IMR-90 (cell line): Measurements from ENCODE around the gene PIGA. TPM values are rescaled to one million over a fixed set of nuclear protein-coding genes. Genes with fewer than 3 reads are reported as not detected.

ENCODE experiments used
- ATAC-seq: fragments of 200-7000 bp; cut with Tn5 transposase; 2 replicates; pipeline ENCODE4 v1.9.1; 2020; ENCODE audit warnings: low read depth, mild to moderate bottlenecking, moderate library complexity
- BruUV-seq: library from RNA; stranded (reverse); fragments of 400-500 nt; replicated peaks from 2 replicates; lab custom pipeline; 2021; lab: Mats Ljungman, UMichigan
- CTCF ChIA-PET: fragments of 300-600 bp; formaldehyde crosslinking; extraction: SDS; loops from one replicate; lab custom pipeline; 2021; ENCODE audit warnings: antibody characterized with exemption; lab: Yijun Ruan, JAX
- POLR2A ChIA-PET: fragments of 300-600 bp; sonication (Branson Sonifier 250); formaldehyde crosslinking; loops from one replicate; lab custom pipeline; 2022; ENCODE audit warnings: antibody characterized with exemption; ENCODE audit not compliant: unreplicated experiment; lab: Charles Lee
- DNase-seq: peaks from one replicate; pipeline ENCODE4 v3.0.0; 2013
- H2AFZ ChIP-seq: replicated peaks from 2 replicates; pipeline ENCODE3; 2013; ENCODE audit warnings: low read length, mild to moderate bottlenecking; ENCODE audit not compliant: poor library complexity
- H2AK5ac ChIP-seq: 2 replicates; pipeline ENCODE4 v1.6.1; 2013; ENCODE audit warnings: low read depth, low read length, inconsistent platforms
- H2AK9ac ChIP-seq: replicated peaks from 2 replicates; pipeline ENCODE3; 2013; ENCODE audit warnings: mild to moderate bottlenecking, low read depth, low read length, moderate library complexity; ENCODE audit not compliant: poor library complexity
- H2BK120ac ChIP-seq: 2 replicates; pipeline ENCODE4 v1.6.1; 2013; ENCODE audit warnings: low read depth, low read length, inconsistent platforms
- H2BK15ac ChIP-seq: 3 replicates; pipeline ENCODE4 v1.6.1; 2013; ENCODE audit warnings: low read depth, low read length, inconsistent platforms
- H2BK20ac ChIP-seq: 2 replicates; pipeline ENCODE4 v1.6.1; 2013; ENCODE audit warnings: low read depth, mild to moderate bottlenecking, inconsistent platforms, low read length, moderate library complexity
- H2BK5ac ChIP-seq: 2 replicates; pipeline ENCODE4 v1.6.1; 2013; ENCODE audit warnings: mild to moderate bottlenecking, low read depth, low read length, inconsistent platforms; ENCODE audit not compliant: poor library complexity, severe bottlenecking
- H3K14ac ChIP-seq: replicated peaks from 2 replicates; pipeline ENCODE4 v1.6.1; 2013; ENCODE audit warnings: low read depth, low read length, inconsistent platforms
- H3K18ac ChIP-seq: 2 replicates; pipeline ENCODE4 v1.6.1; 2013; ENCODE audit warnings: low read depth, low read length, control low read depth
- H3K23ac ChIP-seq: 2 replicates; pipeline ENCODE4 v1.6.1; 2013; ENCODE audit warnings: low read depth, low read length, inconsistent platforms
- H3K27ac ChIP-seq: 2 replicates; pipeline ENCODE4 v1.5.1; 2013; ENCODE audit warnings: mild to moderate bottlenecking, control low read depth, low read length; ENCODE audit not compliant: insufficient read depth
- H3K27me3 ChIP-seq: 2 replicates; pipeline ENCODE4 v1.6.1; 2013; ENCODE audit warnings: low read length; ENCODE audit not compliant: control insufficient read depth, insufficient read depth
- H3K36me3 ChIP-seq: 2 replicates; pipeline ENCODE4 v1.6.1; 2013; ENCODE audit warnings: low read length, mixed read lengths; ENCODE audit not compliant: control insufficient read depth, insufficient read depth
- H3K4ac ChIP-seq: 2 replicates; pipeline ENCODE4 v1.6.1; 2013; ENCODE audit warnings: low read depth, low read length, inconsistent platforms
- H3K4me1 ChIP-seq: 2 replicates; pipeline ENCODE4 v1.6.1; 2013; ENCODE audit warnings: low read length, mixed read lengths; ENCODE audit not compliant: control insufficient read depth, insufficient read depth
- H3K4me2 ChIP-seq: 2 replicates; pipeline ENCODE4 v1.6.1; 2013; ENCODE audit warnings: low read depth, mild to moderate bottlenecking, control low read depth, low read length, moderate library complexity
- H3K4me3 ChIP-seq: 2 replicates; pipeline ENCODE4 v1.5.1; 2013; ENCODE audit warnings: low read depth, mild to moderate bottlenecking, control low read depth, low read length, moderate library complexity; ENCODE audit not compliant: insufficient read depth
- H3K56ac ChIP-seq: 2 replicates; pipeline ENCODE4 v1.6.1; 2013; ENCODE audit warnings: low read length, inconsistent platforms; ENCODE audit not compliant: insufficient read depth; ENCODE audit errors: extremely low read depth
- H3K79me1 ChIP-seq, 2 experiments: 2 replicates each; pipeline ENCODE4 v1.6.1; 2013; ENCODE audit warnings: low read length in 2 of 2, inconsistent platforms in 1 of 2, low read depth in 1 of 2
- H3K9ac ChIP-seq: 2 replicates; pipeline ENCODE4 v1.6.1; 2013; ENCODE audit warnings: low read depth, low read length, control low read depth
- H3K9me1 ChIP-seq: 2 replicates; pipeline ENCODE4 v1.6.1; 2013; ENCODE audit warnings: low read length, inconsistent platforms; ENCODE audit not compliant: insufficient read depth
- H3K9me3 ChIP-seq: 2 replicates; pipeline ENCODE4 v1.6.1; 2013; ENCODE audit warnings: low read length; ENCODE audit not compliant: control insufficient read depth, insufficient read depth
- H4K20me1 ChIP-seq: 2 replicates; pipeline ENCODE4 v1.6.1; 2013; ENCODE audit warnings: low read length, inconsistent platforms; ENCODE audit not compliant: insufficient read depth
- H4K5ac ChIP-seq: 2 replicates; pipeline ENCODE4 v1.6.1; 2013; ENCODE audit warnings: mild to moderate bottlenecking, low read depth, low read length, control low read depth
- H4K8ac ChIP-seq, 2 experiments: 2 replicates each; pipeline ENCODE4 v1.6.1; 2013; ENCODE audit warnings: low read depth in 2 of 2, low read length in 2 of 2, control low read depth in 1 of 2, inconsistent platforms in 1 of 2
- H4K91ac ChIP-seq: 2 replicates; pipeline ENCODE4 v1.6.1; 2013; ENCODE audit warnings: low read depth, low read length, inconsistent platforms; ENCODE audit not compliant: insufficient read depth
- BHLHE40 ChIP-seq: fragments of 150-350 bp; IDR thresholded peaks from 2 replicates; pipeline ENCODE4 v1.6.1; 2016; ENCODE audit warnings: mild to moderate bottlenecking, low read depth, low read length
- CEBPB ChIP-seq: IDR thresholded peaks from 2 replicates; pipeline ENCODE4 v1.6.1; 2012; ENCODE audit warnings: low read depth, low read length, improper control_type of control experiment
- CHD1 ChIP-seq: IDR thresholded peaks from 2 replicates; pipeline ENCODE4 v1.6.1; 2012; ENCODE audit warnings: low read depth, low read length, improper control_type of control experiment
- CTCF ChIP-seq: conservative IDR thresholded peaks from 2 replicates; pipeline ENCODE4 v1.5.1; 2012; ENCODE audit warnings: mild to moderate bottlenecking, low read depth, low read length, improper control_type of control experiment
- MAZ ChIP-seq: IDR thresholded peaks from 2 replicates; pipeline ENCODE4 v1.6.1; 2012; ENCODE audit warnings: low read depth, mild to moderate bottlenecking, low read length, improper control_type of control experiment, moderate library complexity, borderline replicate concordance
- POLR2A ChIP-seq: IDR thresholded peaks from 2 replicates; pipeline ENCODE4 v1.6.1; 2012; ENCODE audit warnings: mild to moderate bottlenecking, low read depth, low read length
- RAD21 ChIP-seq: IDR thresholded peaks from 2 replicates; pipeline ENCODE4 v1.6.1; 2012; ENCODE audit warnings: low read length, improper control_type of control experiment
- RCOR1 ChIP-seq: IDR thresholded peaks from 2 replicates; pipeline ENCODE4 v1.6.1; 2012; ENCODE audit warnings: mild to moderate bottlenecking, low read length, improper control_type of control experiment; ENCODE audit not compliant: insufficient replicate concordance
- RFX5 ChIP-seq: IDR thresholded peaks from 2 replicates; pipeline ENCODE4 v1.8.0; 2012; ENCODE audit warnings: low read depth, mild to moderate bottlenecking, low read length, moderate library complexity
- SMC3 ChIP-seq: fragments of 150-350 bp; IDR thresholded peaks from 2 replicates; pipeline ENCODE4 v1.6.1; 2016; ENCODE audit warnings: low read depth, mild to moderate bottlenecking, antibody characterized with exemption, low read length, moderate library complexity
- whole genome bisulfite sequencing, 2 experiments: methylation state at CpG; one replicate each; pipeline versions ENCODE4 v1.1.5 to v1.1.7; 2013; ENCODE audit warnings: missing lambda C conversion rate in 2 of 2; ENCODE audit not compliant: insufficient read length in 1 of 2; ENCODE audit errors: extremely low coverage in 2 of 2; 5-methylcytosine and 5-hydroxymethylcytosine counted together
- dilution Hi-C: fragments of 300-500 bp; cut with HindIII; formaldehyde crosslinking; loops from one replicate; pipeline ENCODE4 v1.14.3; 2018; ENCODE audit warnings: low sequenced_read_pairs; ENCODE audit not compliant: unreplicated experiment
- in situ Hi-C: fragments of 300-500 bp; cut with MboI; formaldehyde crosslinking; loops from 3 replicates; pipeline ENCODE4 v1.14.3; 2019; ENCODE audit warnings: low sequenced_read_pairs, inconsistent platforms, mixed read lengths
- intact Hi-C: fragments of 100-400 bp; cut with micrococcal nuclease; formaldehyde crosslinking; loops from 2 replicates; pipeline ENCODE4 v1.10.0; 2022
- polyA plus RNA-seq, 3 experiments: library from polyadenylated mRNA; depleted of rRNA; stranded (reverse); fragments of >200 nt; gene quantifications; 2 replicates each; pipeline ENCODE4 v1.2.3, GENCODE V29; 2012; ENCODE audit warnings: low replicate concordance in 1 of 3
- total RNA-seq: library from RNA; depleted of rRNA; stranded (reverse); fragments of >200 nt; gene quantifications from 2 replicates; pipeline ENCODE4 v1.2.3, GENCODE V29; 2012

Gene PIGA
- total and polyA plus RNA-seq, 2 of the 4 experiments (the other 2 are of a cell fraction): 3.4 to 9.1 TPM

GRCh38 chrX:15328821-15329220 is 6.5 kb downstream of the PIGA start:
- Histone ChIP-seq H3K4ac (no peak overlapping the region), H3K9ac (no peak overlapping the region), H3K9me1 (no peaks in the 10 kb centered on the region), H2AK5ac (no peak overlapping the region), H2BK5ac (no peak overlapping the region), H3K36me3 (no peaks in the 10 kb centered on the region), H3K56ac (no peak overlapping the region), H2AK9ac (no peak overlapping the region), H2BK15ac (no peak overlapping the region), H3K14ac (no peak overlapping the region), H3K18ac (no peak overlapping the region), H4K20me1 (no peaks in the 10 kb centered on the region), H3K79me1 (no peaks in the 10 kb centered on the region), H2BK20ac (no peak overlapping the region), H3K27me3 (no peaks in the 10 kb centered on the region; the same call in 1 of the 2 replicates), H4K91ac (no peak overlapping the region), H2AFZ (no peak overlapping the region), H3K9me3 (no peaks in the 10 kb centered on the region), H2BK120ac (no peak overlapping the region), H3K23ac (no peak overlapping the region), H3K27ac (no peak overlapping the region), H4K8ac (no peak overlapping the region), H3K4me2 (no peak overlapping the region), H4K5ac (no peak overlapping the region), H3K4me1 (no peaks in the 10 kb centered on the region), H3K4me3 (no peak overlapping the region)
- ATAC-seq (no peak), DNase-seq (no peak)
- 67% methylated on average over 1 of the region's 2 CpGs; no CpG with 5 or more reads in 1 of the 2 experiments for whole genome bisulfite sequencing, 2 experiments
- no TSS peak for BruUV-seq
- TF ChIP-seq BHLHE40: no peak
- TF ChIP-seq CEBPB: no peak
- no peak for TF ChIP-seq RAD21
- TF ChIP-seq POLR2A: no peak
- TF ChIP-seq CHD1: no peak
- no peak for TF ChIP-seq MAZ
- TF ChIP-seq RFX5: no peak
- no peak for TF ChIP-seq SMC3
- TF ChIP-seq RCOR1: no peak
- no peak for TF ChIP-seq CTCF
- in situ Hi-C loops (no loop called here), dilution Hi-C loops (no loop called here), intact Hi-C loops (no loop called here)
- CTCF ChIA-PET: no interaction called here
- POLR2A ChIA-PET: no interaction called here
